NCI-H460 (cell line): ENCODE data around the gene LTF. TPM values are rescaled to one million over a fixed set of nuclear protein-coding genes. Genes with fewer than 3 reads are reported as not detected.
"Not testable (repeated sequence)": the region's sequence is repeated elsewhere in the genome, so short reads cannot be mapped to it uniquely, and the experiment has no call there.

Experiments used
- DNase-seq: peaks from one replicate; pipeline ENCODE4 v3.0.0-alpha.2; 2016; ENCODE audit warnings: low read depth; ENCODE audit errors: extremely low read depth
- total RNA-seq: library from RNA; depleted of rRNA; stranded (reverse); fragments of >200 nt; shearing (Covaris generic); gene quantifications from 2 replicates; pipeline ENCODE4 v1.2.3, GENCODE V29; 2014

Gene LTF
- total RNA-seq, 1 experiment from 2014 or later: not detected

DNA sequence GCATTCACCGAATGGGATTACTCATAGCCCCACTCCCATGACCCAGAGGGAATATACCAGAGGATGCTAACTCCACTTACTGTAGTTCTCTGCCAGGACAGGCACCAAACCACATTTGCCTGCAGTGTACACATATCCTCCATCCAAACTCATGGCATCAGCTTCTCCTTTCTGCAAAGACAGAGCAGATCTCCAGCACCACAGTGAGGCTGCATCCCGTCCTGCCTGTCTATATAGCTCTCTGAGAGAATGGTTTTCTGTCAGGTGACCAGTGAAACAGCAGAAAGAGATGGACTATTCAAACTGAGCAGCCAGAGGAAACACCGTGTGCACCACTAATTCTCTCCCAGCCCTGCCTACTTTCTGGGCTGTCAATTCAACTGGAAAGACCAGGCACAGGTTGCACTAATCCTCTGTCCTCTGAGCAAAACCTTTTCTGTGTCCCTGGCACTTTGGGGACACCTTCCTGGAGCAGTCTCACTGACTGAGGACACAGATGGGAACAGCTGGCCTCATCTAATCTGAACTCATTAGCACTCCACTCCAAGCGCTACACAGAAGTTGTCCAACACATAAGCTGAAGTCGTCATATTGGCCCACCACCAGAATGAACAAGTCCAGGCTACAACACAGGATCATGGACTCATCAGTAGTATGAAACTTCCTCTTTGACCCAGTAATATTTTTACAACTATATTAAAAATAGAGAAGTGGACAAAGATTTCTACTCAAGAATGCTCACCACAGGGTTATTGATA lies 17.3 kb downstream of the LTF start:
- no peak for DNase-seq

DNA sequence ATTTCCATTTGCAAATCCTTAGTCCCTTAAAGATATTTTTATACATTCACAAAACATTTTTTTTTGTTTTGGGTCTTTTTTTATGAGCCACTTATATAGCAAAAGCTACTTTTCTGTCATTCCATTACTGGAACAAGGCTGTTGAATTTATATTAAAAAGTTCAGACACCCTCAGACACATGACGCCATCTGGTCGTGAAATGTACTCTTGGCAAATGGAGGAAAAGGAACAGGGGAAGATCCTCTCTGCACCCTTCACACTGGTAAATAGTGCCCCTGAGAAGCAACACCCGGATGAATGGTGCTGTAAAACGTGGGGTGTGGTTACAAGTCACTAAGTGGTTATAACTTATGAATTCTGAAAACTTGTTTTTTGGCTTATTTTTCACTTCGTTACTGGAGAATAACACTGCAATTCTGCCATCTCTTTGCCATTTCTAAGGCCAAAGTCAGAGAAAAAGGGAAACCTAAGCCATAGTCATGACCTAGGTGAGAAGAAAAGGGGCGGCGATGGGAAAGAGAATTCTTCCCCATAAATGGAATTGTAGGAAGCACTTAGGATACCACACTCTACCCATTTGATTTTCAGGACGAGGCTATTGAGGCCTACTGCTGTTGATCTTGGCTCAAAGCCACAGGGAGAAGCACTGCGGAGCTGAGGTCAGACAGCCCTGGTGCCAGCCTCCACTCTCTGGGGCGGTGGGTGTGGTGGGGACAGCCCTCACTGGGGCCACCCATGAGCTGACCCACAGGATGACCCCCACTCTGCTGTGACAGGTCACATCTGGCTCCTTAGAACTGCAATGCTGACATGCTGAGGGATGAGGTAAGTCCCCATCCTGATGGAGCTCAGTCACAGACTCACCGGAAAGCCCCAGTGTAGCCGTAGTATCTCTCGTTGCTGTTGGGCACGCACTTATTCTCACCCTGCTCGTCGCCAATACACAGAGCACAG lies 21.9 kb downstream of the LTF start:
- peak; percentile 18 for DNase-seq

DNA sequence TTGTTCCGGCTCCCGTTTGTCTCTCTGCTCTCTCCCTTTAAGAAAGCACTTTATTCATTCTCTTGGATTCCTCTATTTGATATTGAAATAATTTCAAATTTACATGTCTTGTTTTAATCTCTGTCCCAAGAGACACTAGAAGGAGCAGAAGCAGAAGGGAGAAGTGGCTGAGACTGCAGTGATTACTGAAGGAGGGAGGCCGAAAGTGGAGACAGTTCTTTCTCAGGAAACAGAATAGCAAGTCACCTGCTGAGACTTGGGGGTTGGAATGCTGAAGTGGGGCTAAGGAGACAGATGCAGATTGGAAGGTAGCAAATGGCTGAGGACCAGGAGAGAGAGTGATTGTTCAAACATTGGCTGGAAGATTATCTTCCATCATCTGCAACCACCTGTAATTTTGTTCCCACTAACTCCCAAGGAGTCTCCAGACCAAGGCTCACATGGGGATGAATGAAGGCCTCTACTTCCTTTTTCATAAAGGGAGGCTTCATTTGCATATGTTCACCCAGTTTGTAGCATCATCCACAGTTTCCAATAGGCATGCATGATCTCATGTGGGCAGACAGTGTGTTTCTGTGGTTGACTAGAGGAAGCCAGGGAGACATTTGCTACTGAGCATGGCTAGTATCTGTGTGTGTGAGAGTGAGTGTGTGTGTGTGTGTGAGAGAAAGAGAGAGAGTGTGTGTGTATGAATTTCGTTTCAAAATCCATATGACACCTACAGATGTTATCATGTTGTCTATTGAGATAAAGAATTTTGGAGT lies 24.0 kb downstream of the LTF start:
- no peak for DNase-seq

DNA sequence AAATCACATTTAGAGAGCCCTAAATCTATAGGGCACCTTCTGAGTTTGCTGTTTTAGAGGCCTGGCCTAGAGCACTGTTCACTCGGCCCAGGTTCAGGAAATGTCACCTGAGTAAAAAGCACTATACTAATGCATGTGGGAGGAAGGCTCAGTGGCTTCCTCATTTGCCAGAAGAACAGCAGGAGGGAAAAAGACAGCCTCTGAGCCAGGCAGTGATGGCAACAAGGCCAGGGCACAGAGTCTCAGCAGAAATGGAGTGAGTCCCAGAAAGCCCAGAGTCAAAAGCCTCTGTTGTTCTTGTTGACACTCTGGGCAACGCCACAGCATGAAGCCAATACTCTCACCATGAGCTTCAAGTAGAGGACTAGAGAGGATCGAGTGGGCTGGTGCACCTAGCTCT lies 25.9 kb downstream of the LTF start:
- DNase-seq: no peak

DNA sequence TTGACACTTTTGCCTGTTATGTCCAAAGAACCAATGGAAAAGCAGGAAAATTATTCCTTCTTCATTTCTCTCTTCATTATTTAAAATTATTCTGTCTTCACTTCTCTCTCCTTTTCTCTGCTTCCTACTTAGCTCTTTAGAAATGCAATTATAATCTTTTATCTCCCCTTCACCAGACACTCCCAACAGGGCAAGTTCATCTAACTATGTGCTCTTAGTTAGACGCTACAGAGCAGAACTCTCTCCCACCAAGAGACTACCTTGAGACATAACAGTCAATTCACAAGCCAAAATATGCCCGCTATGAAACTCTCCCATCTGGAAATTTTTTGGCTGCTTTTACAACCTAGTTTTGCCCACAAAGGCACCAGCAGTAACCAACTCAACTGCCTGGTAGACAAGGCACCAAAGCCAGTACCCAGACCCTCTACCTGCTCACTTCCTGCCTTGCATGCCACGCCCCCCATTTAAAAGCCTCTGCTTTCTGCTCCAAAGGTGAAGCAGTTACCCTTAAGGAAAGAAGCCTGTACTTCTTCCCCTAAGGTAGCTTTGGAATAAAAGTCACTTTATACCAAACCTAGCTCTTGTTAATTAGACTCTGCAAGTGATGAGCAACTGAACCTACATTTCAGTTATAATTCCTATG lies 29.5 kb downstream of the LTF start:
- DNase-seq: no peak

DNA sequence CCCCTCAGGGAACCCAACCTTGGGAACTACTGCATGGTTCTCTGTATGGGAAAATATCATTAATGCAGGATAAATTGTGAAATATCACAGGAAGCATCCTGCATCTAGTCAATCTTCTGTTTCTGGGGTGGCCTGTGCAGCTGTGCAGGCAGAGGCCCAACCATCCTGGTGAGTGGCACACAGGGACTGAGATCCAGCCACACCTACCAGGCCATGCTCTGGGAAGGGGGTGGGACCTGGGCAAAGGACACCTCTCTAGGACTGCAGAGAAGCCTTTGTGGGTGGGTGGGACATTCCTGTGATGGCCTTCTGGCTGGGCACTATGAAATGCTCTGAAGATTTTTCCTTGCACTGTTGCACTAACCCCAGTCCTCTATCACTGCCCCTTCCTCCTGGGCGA lies 30.9 kb downstream of the LTF start:
- DNase-seq: no peak

DNA sequence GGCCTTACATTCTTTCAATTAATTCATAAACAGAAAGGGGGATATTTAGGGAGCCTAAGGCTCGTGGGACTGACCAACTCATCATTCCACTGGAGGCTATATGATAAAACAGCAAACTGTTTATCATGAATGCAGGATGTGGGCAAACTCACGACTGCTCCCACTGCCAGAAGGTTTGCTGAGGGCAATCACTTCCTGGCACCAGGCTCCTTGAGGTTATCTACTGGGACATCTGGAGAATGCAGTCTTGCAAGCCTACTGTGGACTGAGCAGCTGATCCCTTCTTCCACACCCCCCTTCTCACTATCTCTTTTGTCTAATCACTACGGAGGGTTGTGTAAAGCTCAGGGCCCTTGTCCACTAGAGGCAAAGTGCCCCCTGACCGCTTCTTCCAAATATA lies 31.6 kb downstream of the LTF start:
- not testable (repeated sequence) for DNase-seq

DNA sequence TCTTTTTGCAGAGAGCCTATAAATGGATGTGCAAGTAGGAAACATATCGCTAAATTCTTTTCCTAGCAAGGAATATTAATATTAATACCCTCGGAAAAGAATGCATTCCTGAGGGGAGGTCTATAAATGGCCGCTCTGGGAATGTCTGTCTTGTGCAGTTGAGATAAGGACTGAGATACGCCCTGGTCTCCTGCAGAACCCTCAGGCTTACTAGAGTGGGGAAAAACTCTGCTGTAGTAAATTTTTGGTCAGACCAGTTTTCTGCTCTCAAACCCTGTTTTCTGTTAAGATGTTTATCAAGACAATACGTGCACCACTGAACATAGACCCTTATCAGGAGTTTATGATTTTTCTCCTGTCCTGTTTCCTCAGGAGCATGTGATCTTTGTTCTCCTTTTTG lies 32.8 kb downstream of the LTF start:
- DNase-seq: not testable (repeated sequence)

DNA sequence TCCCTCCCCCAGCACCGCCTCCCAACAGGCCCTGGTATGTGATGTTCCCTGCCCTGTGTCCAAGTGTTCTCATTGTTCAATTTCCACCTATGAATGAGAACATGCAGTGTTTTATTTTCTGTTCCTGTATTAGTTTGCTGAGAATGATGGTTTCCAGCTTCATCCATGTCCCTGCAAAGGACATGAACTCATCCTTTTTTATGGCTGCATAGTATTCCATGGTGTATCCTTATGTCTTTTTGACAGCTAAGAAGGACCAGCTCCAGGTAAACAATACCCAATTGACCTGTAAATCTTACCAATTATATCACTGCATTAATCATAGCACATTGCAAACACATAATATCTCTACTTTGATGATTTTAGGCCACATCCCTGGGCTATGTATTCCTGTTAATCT lies 33.8 kb downstream of the LTF start:
- DNase-seq: not testable (repeated sequence)

DNA sequence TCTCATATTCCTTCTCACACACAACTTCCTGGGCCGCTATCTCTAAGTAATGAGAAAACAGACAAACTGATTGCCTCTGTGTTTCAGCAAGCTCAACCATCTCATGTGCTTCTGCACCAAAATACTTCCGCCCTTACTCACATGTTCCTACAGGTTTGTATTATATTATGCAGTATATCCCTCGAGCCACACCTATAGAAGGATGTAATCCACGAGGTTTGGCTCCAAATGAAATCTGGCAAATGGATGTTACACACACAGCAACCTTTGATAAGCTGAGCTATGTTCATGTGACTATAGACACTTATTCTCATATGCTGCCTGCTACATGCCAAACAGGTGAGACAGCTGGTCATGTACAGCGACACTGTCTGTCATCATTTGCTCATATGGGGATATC lies 35.0 kb downstream of the LTF start:
- no peak for DNase-seq

DNA sequence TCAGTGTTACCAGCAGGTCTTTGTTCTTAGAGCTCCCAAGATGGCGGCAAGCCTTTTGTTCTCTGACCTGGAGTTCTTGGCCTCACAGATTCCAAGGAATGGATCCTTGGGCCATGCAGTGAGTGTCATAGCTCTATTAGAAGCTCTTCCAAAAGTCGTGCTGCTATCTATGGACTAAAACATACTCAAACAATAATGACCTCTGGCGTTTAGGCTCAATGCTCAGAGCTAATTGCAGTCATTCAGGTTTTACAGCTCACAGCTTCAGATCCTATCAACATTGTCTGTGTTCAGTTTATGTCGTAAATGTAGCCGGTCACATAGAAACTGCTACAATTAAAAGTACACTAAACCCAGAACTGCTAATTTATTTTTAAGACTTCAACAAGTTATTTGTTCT lies 35.5 kb downstream of the LTF start:
- DNase-seq: no peak

DNA sequence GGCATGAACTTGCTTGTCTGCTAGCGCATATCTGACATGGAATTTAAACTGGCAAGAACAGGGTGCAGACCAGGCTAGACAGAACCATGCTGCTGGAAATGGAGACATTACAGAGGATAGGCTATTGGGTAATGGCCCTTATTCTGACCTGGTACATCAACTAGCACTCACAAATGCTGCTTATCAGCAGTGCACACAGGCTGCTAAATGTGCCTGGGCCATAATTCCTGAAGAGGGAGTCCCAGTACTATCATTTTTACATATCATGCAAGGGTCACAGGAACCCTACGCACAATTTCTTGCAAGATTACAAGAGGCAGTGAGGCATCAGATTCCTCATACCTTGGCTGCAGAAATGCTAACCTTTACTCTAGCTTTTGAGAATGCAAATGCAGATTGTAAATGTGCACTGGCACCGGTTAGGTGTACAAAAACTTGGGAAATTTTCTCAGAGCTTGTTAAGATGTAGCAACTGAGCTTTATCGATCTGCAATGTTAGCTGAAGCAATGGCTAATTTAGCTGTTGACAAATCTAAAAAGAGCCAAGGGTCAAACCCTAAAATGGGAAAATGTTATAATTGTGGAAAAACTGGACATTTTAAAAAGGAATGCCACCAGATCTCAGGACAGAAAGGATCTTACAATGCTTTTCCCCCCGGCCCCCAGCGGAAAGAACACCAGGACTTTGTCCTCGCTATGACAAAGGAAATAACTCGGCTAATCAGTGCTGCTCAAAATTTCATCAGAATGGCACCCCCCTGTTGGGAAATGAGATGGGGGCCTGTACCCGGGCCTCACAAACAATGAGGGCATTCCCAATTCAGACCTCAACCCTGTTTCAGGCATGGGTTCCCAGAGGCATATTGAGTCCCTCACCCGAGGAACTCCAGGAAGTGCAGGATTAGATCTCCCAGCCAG lies 36.5 kb downstream of the LTF start:
- no peak for DNase-seq

DNA sequence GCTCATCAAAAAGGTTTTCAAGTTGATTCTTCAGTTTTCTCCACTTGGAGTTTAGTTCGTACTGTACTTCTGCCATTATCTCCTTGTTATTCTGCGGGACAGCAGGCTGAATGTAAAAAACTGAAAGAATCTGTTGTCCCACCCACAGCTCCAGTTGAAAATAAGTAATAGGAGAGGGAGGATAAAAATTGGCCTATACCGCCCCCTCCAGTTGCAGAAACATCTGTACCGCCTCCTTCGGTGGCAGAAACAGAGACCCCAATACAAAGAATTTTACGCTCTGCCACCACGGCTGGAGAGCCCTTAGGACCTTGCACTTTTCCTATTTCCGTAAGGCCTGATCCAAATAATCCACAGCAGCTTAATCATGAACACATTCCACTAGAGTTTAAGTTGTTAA lies 37.3 kb downstream of the LTF start:
- not testable (repeated sequence) for DNase-seq

DNA sequence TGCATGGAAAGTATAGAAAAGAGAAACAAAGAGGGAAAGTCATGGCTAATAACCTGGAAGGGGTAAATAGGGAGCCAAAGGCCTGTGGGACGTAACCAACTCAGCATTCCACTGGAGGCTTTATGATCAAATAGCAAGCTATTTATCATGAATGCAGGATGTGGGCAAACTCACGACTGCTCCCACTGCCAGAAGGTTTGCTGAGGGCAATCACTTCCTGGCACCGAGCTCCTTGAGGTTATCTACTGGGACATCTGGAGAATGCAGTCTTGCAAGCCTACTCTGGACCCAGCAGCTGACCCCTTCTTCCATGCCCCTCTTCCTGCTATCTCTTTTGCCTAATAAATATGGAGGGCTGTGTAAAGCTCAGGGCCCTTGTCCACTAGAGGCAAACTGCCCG lies 38.2 kb downstream of the LTF start:
- not testable (repeated sequence) for DNase-seq

DNA sequence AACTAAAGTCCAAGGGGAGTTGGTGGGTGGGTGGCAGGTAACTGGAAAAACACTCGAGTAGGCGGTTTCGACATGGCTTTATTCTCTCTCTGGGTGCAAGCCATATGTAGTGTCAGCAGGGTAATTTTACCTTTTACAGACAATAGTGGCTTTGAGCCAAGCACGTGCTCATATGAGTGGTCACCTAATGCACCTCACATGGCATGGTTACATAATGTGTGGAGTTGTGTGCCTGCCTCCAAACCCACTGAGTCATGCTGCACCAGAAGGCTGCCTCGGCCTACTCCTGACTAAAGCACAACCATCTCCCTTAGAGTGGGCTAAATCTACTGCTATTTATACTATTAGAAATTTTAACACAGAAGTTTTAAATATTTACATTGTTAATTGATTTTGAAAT lies 41.1 kb downstream of the LTF start:
- no peak for DNase-seq

DNA sequence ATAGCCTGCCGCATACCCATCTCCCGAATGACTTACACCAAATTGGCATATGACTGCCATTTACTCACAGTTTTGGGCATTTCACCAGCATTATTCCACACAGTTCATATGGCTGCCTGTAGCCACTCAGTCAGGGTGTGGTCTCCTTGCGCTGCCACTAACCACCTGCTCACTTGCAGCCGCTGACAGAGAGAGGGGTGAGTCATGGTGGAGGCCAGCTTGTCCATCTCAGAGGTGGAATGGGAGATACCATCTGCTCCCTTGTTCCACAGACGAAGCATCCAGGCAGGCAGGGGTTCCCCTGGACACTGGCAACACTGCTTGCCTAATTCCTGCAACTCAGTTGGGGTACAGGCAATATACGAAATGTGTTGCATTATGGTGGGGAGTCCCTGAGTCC lies 42.1 kb downstream of the LTF start:
- no peak for DNase-seq

DNA sequence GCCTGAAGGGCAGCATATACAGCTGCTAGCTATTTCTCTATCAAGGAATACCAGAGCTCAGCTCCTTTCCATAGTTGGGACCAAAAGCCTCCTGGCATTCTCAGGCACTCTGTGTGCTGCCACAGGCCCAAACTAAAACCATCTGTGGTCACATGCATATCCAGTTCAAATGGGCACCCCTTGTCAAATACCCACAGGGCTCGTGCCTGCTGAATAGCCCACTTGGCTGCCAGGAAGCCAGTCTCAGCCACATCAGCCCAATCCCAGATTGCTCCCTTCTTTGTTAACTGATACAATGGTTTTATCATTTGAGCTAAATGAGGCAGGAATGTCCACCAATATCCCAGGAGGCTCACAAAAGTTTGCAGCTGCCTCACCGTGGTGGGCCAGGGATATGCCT lies 43.8 kb downstream of the LTF start:
- no peak for DNase-seq

DNA sequence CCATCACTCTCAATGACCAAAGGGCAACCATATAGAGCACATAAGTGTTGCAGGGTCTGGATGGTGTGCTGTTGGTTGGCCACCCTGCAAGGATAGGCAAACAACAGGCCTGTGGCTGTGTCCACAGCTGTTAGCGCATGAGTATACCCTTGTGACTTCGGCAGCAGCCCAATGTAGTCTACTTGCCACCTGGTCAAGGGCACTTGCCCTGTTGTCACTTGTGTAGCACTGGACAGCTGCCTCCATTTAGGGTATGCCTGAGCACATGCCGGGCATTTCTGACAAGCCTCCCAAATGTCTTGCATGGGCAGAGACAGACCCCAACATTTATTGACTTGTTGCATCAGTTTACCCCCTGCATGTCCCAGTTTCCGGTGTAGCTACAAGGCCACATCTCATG lies 44.9 kb downstream of the LTF start:
- DNase-seq: no peak

DNA sequence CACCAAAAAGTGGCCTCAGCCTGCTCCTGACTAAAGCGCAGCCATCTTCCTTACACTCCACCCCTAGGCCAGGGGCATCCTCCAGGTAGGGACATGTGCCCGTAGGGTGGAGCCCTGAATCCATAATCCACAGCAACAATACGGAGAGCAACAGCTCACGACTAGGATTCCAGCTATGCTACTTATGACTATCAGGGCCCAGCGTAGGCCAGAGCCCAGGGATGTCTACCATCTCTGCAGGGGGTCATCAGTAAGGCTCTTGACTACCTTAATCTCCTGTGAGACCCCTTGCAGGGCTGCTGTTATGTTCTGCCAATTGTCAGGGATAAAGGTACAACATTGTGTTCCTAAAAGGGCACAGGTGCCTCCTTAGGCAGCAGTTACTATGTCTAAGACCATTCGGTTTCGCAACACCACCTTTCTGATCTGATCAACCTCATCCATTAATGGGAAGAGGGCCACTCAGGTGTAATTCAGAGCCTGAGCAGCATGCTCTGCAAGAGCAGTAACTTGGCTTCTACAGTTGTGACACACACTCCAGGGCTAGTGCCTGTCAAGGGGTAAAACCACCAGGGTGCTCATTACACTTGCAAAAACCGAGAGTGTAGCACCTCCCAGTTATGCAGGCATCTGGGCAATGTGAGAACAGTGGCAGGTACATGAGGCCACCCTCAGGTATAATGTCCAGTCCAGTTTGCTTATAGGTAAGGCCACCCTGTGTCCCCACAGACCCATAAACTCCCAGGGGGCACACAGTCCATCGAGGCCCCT lies 46.7 kb downstream of the LTF start:
- no peak for DNase-seq
